Activated T-cell treated with anti-CD3 and anti-CD28 coated beads, Interleukin-2, amount 50 U/mL, for 1 hour (primary cell): ENCODE data around the gene GPN1.
A peak's percentile ranks its signal among the peaks of the same experiment; 100 is the strongest.
"Not testable (repeated sequence)": the region's sequence is repeated elsewhere in the genome, so short reads cannot be mapped to it uniquely, and the experiment has no call there.

Source experiments
- DNase-seq: peaks from one replicate; pipeline ENCODE4 v3.0.0-alpha.2; 2020

Gene GPN1

GRCh38 chr2:27628767-27629709 lies at the start of gene GPN1, which contains the start of gene CCDC121:
GPN1 (plus strand) TSS chr2:27629050; CDS start chr2:27629059, 9 bp downstream.
CCDC121 (minus strand) TSS chr2:27629012; CDS start chr2:27627799, 1,213 bp downstream.
- peak; percentile 92 for DNase-seq

GRCh38 chr2:27581417-27582128 lies 47.3 kb upstream of the GPN1 start:
- DNase-seq, result no peak

GRCh38 chr2:27582129-27582694 lies 46.6 kb upstream of the GPN1 start:
- DNase-seq, result no peak

GRCh38 chr2:27582695-27583389 lies 46.0 kb upstream of the GPN1 start, which contains the start of gene ZNF512:
ZNF512 (plus strand) TSS chr2:27583042; CDS start chr2:27583113, 71 bp downstream.
- peak; percentile 75 for DNase-seq

- DNase-seq, result peak; percentile 21
Observed at GRCh38 chr2:27583390-27583915, 45.4 kb upstream of the GPN1 start.

GRCh38 chr2:27584597-27584996 lies 44.3 kb upstream of the GPN1 start:
- DNase-seq, result no peak

- no peak for DNase-seq
Observed at GRCh38 chr2:27587025-27587424, 41.8 kb upstream of the GPN1 start.

- no peak for DNase-seq
Observed at GRCh38 chr2:27588308-27588707, 40.5 kb upstream of the GPN1 start.

- DNase-seq, result no peak
Observed at GRCh38 chr2:27591745-27592144, 37.1 kb upstream of the GPN1 start.

- DNase-seq, result no peak
Observed at GRCh38 chr2:27593240-27593639, 35.6 kb upstream of the GPN1 start.

- not testable (repeated sequence) for DNase-seq
Observed at GRCh38 chr2:27594020-27594703, 34.7 kb upstream of the GPN1 start.

- not testable (repeated sequence) for DNase-seq
Observed at GRCh38 chr2:27595412-27595811, 33.4 kb upstream of the GPN1 start.

- DNase-seq, result no peak
Observed at GRCh38 chr2:27596627-27597026, 32.2 kb upstream of the GPN1 start.

GRCh38 chr2:27606611-27607010 lies 22.2 kb upstream of the GPN1 start:
- DNase-seq, result no peak

GRCh38 chr2:27613985-27614384 lies 14.9 kb upstream of the GPN1 start:
- DNase-seq, result no peak

GRCh38 chr2:27615316-27615715 lies 13.5 kb upstream of the GPN1 start:
- DNase-seq, result no peak

GRCh38 chr2:27621524-27621923 lies 7.3 kb upstream of the GPN1 start:
- no peak for DNase-seq

GRCh38 chr2:27622921-27623384 lies 5.9 kb upstream of the GPN1 start:
- no peak for DNase-seq

- no peak for DNase-seq
Observed at GRCh38 chr2:27624943-27625342, 3.9 kb upstream of the GPN1 start.

GRCh38 chr2:27626323-27626722 lies 2.5 kb upstream of the GPN1 start:
- not testable (repeated sequence) for DNase-seq

- DNase-seq, result not testable (repeated sequence)
Observed at GRCh38 chr2:27626921-27627320, 1.9 kb upstream of the GPN1 start.
